HepG2 (cell line): Measurements from ENCODE around the gene FGF2. TPM values are rescaled to one million over a fixed set of nuclear protein-coding genes. Genes with fewer than 3 reads are reported as not detected.
"Not testable (repeated sequence)": the region's sequence is repeated elsewhere in the genome, so short reads cannot be mapped to it uniquely, and the experiment has no call there.

Experiments
- ATAC-seq: fragments of 200-7000 bp; cut with Tn5 transposase; 3 replicates; pipeline ENCODE4 v1.9.1; 2020; ENCODE audit warnings: mild to moderate bottlenecking, moderate library complexity
- BruUV-seq: library from RNA; stranded (reverse); fragments of 400-500 nt; replicated peaks from 2 replicates; lab custom pipeline; 2021; lab: Mats Ljungman, UMichigan
- CTCF ChIA-PET: fragments of 300-600 bp; formaldehyde crosslinking; extraction: SDS; loops from one replicate; lab custom pipeline; 2021; ENCODE audit warnings: low total read pairs, inconsistent platforms, low intra/inter-chr PET ratio; lab: Yijun Ruan, JAX
- POLR2A ChIA-PET: fragments of 350-600 bp; sonication (Branson Sonifier 250); formaldehyde crosslinking; loops from one replicate; lab custom pipeline; 2020; ENCODE audit warnings: antibody characterized with exemption, inconsistent platforms; lab: Yijun Ruan, JAX
- DNase-seq: peaks from one replicate; pipeline ENCODE4 v3.0.0-alpha.2; 2015; ENCODE audit warnings: low spot score
- FAIRE-seq: peaks from 3 replicates; lab custom pipeline; 2011; peaks lifted over from hg19 to GRCh38; lab: Jason Lieb, UNC
- H2AFZ ChIP-seq: one replicate; pipeline ENCODE4 v1.6.1; 2011; ENCODE audit warnings: low read length, inconsistent platforms
- H3K27ac ChIP-seq: fragments of 300-600 bp; 3 replicates; pipeline ENCODE4 v1.8.0; 2011; ENCODE audit warnings: mixed run types, mild to moderate bottlenecking, mixed read lengths, low read length, inconsistent platforms; ENCODE audit not compliant: insufficient read depth; ENCODE audit errors: extremely low read length
- H3K27me3 ChIP-seq, 2 experiments: fragments of 200-600 bp in 1 of 2; 2 replicates in 1 of 2; 3 replicates in 1 of 2; pipeline versions ENCODE4 v1.6.0 to v1.8.0; 2011; ENCODE audit warnings: low read length in 2 of 2, mild to moderate bottlenecking in 2 of 2, moderate library complexity in 2 of 2, inconsistent platforms in 1 of 2; ENCODE audit not compliant: insufficient read depth in 2 of 2, control insufficient read depth in 1 of 2
- H3K36me3 ChIP-seq, 2 experiments: fragments of 200-600 bp in 1 of 2; replicated peaks in 1 of 2; 2 replicates in 1 of 2; 3 replicates in 1 of 2; pipeline versions ENCODE4 v1.5.1 to v1.8.0; 2011; ENCODE audit warnings: low read length in 2 of 2, inconsistent platforms in 1 of 2; ENCODE audit not compliant: insufficient read depth in 2 of 2, control insufficient read depth in 1 of 2
- H3K4me1 ChIP-seq: 2 replicates; pipeline ENCODE4 v1.5.1; 2012; ENCODE audit warnings: low read length, inconsistent platforms; ENCODE audit not compliant: insufficient read depth
- H3K4me2 ChIP-seq: 2 replicates; pipeline ENCODE4 v1.6.0; 2011; ENCODE audit warnings: low read depth, low read length, inconsistent platforms
- H3K4me3 ChIP-seq, 3 experiments: fragments of 200-600 bp in 1 of 3; sonication (generic), shearing (Covaris generic) in 1 of 3; replicated peaks in 1 of 3; 2 replicates each; pipeline ENCODE4 v1.5.1; 2011 to 2016; ENCODE audit warnings: low read length in 3 of 3, inconsistent platforms in 2 of 3, low read depth in 2 of 3, mild to moderate bottlenecking in 2 of 3, control low read depth in 1 of 3, mixed read lengths in 1 of 3; ENCODE audit not compliant: insufficient read depth in 1 of 3
- H3K79me2 ChIP-seq: one replicate; pipeline ENCODE4 v1.6.1; 2011; ENCODE audit warnings: low read length, inconsistent platforms; ENCODE audit not compliant: insufficient read depth
- H3K9ac ChIP-seq: 2 replicates; pipeline ENCODE4 v1.6.0; 2011; ENCODE audit warnings: mild to moderate bottlenecking, low read depth, low read length, inconsistent platforms; ENCODE audit not compliant: insufficient read depth
- H3K9me3 ChIP-seq: 2 replicates; pipeline ENCODE4 v1.5.1; 2012; ENCODE audit warnings: mild to moderate bottlenecking, low read length
- H4K20me1 ChIP-seq: 2 replicates; pipeline ENCODE4 v1.6.0; 2011; ENCODE audit warnings: inconsistent platforms, mild to moderate bottlenecking, low read length, moderate library complexity; ENCODE audit not compliant: insufficient read depth
- IKZF4 ChIP-seq: sonication (generic); formaldehyde crosslinking; IDR thresholded peaks from 2 replicates; pipeline ENCODE4 v1.5.1; 2020; ENCODE audit warnings: borderline replicate concordance, mild to moderate bottlenecking, low read depth, missing genetic modification reagents; ENCODE audit errors: not compliant biosample characterization
- ISX ChIP-seq: sonication (generic); formaldehyde crosslinking; conservative IDR thresholded peaks from 2 replicates; pipeline ENCODE4 v1.5.0; 2020; ENCODE audit warnings: missing genetic modification reagents
- KMT2A ChIP-seq: sonication (generic); formaldehyde crosslinking; IDR thresholded peaks from 2 replicates; pipeline ENCODE4 v1.4.0; 2020; ENCODE audit warnings: missing genetic modification reagents
- POLR2G ChIP-seq: fragments of 200-400 bp; formaldehyde crosslinking; IDR thresholded peaks from 2 replicates; pipeline ENCODE4 v1.6.1; 2018; ENCODE audit warnings: mild to moderate bottlenecking, low read depth, low read length, moderate library complexity
- PRPF4 ChIP-seq: fragments of 200-400 bp; formaldehyde crosslinking; IDR thresholded peaks from 2 replicates; pipeline ENCODE4 v1.6.1; 2016; ENCODE audit warnings: low read length, low read depth; ENCODE audit not compliant: poor library complexity, severe bottlenecking
- SOX5 ChIP-seq: IDR thresholded peaks from 2 replicates; pipeline ENCODE4 v1.6.1; 2016; ENCODE audit warnings: borderline replicate concordance
- ZFP37 ChIP-seq: sonication (generic); formaldehyde crosslinking; IDR thresholded peaks from 2 replicates; pipeline ENCODE4 v1.4.0; 2020; ENCODE audit warnings: missing genetic modification reagents, borderline replicate concordance
- ZNF564 ChIP-seq: sonication (generic); formaldehyde crosslinking; IDR thresholded peaks from 2 replicates; pipeline ENCODE4 v1.8.1; 2023; ENCODE audit warnings: mild to moderate bottlenecking, missing genetic modification reagents
- WGBS: methylation state at CpG from one replicate; pipeline ENCODE4 v1.1.6; 2017; ENCODE audit warnings: low lambda C conversion rate; 5-methylcytosine and 5-hydroxymethylcytosine counted together
- in situ Hi-C: cut with HindIII; loops from 2 replicates; pipeline ENCODE4 v1.10.0; 2017; ENCODE audit warnings: low pct_unique_long_range_greater_than_20kb; ENCODE audit not compliant: extremely low pct_ligation_motif_present
- intact Hi-C: fragments of 100-400 bp; cut with micrococcal nuclease; formaldehyde crosslinking; loops from one replicate; pipeline ENCODE4 v1.10.0; 2022; ENCODE audit not compliant: unreplicated experiment
- polyA plus RNA-seq, 8 experiments: library from polyadenylated mRNA; depleted of rRNA in 3 of 8; stranded (reverse) in 7 of 8; unstranded in 1 of 8; fragments of >200 nt; fragmentation: Illumina TruSeq in 4 of 8; extraction: Trizol in 4 of 8; gene quantifications; 2 replicates each; pipeline versions ENCODE4 v1.2.1 to v1.2.3, GENCODE V29; 2011 to 2016; ENCODE audit warnings: low read depth in 4 of 8, missing spikeins in 1 of 8, mixed read lengths in 1 of 8; ENCODE audit not compliant: insufficient read depth in 1 of 8
- total RNA-seq, 5 experiments: library from RNA; depleted of rRNA; stranded (reverse); fragments of >200 nt; fragmentation: Illumina TruSeq; extraction: Trizol; gene quantifications; 2 replicates each; pipeline ENCODE4 v1.2.3, GENCODE V29; 2016; ENCODE audit warnings: low read depth in 1 of 5
- TF ChIP-seq, protein P1 (sequence below): sonication (generic); formaldehyde crosslinking; conservative IDR thresholded peaks from 2 replicates; pipeline ENCODE4 v1.8.0; 2022; ENCODE audit warnings: low read depth, missing genetic modification reagents

The FGF2 gene
- total and polyA plus RNA-seq, 2 of the 13 experiments (the other 11 are each of a cell fraction or from before 2014, with no cell fraction given), result 0.01 to 0.02 TPM

GRCh38 chr4:122865425-122865824 lies 38.8 kb downstream of the FGF2 start (continued):
- TF ChIP-seq, protein P1, sequence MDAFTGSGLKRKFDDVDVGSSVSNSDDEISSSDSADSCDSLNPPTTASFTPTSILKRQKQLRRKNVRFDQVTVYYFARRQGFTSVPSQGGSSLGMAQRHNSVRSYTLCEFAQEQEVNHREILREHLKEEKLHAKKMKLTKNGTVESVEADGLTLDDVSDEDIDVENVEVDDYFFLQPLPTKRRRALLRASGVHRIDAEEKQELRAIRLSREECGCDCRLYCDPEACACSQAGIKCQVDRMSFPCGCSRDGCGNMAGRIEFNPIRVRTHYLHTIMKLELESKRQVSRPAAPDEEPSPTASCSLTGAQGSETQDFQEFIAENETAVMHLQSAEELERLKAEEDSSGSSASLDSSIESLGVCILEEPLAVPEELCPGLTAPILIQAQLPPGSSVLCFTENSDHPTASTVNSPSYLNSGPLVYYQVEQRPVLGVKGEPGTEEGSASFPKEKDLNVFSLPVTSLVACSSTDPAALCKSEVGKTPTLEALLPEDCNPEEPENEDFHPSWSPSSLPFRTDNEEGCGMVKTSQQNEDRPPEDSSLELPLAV (CRISPR knock-in tag), result no peak
- TF ChIP-seq KMT2A (CRISPR knock-in tag) (no peak), POLR2G (no peak), ZFP37 (CRISPR knock-in tag) (no peak), SOX5 (CRISPR knock-in tag) (no peak), ZNF564 (CRISPR knock-in tag) (no peak), IKZF4 (CRISPR knock-in tag) (no peak), ISX (CRISPR knock-in tag) (no peak), PRPF4 (no peak)

DNA sequence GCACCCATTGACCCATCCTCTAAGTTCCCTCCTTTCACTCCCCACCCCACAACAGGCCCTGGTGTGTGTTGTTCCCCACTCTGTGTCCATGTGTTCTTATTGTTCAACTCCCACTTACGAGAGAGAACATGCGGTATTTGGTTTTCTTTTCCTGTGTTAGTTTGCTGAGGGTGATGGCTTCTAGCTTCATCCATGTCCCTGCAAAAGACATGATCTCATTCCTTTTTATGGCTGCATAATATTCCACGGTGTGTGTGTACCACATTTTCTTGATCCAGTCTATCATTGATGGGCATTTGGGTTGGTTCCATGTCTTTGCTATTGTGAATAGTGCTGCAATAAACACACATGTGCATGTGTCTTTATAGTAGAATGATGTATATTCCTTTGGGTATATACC lies 41.6 kb downstream of the FGF2 start:
- H3K27ac ChIP-seq, in situ Hi-C loops, intact Hi-C loops, BruUV-seq, ATAC-seq, H3K4me3 ChIP-seq, DNase-seq, H3K9ac ChIP-seq, H3K27me3 ChIP-seq, H3K9me3 ChIP-seq, H3K36me3 ChIP-seq, H4K20me1 ChIP-seq, FAIRE-seq, H2AFZ ChIP-seq, H3K4me1 ChIP-seq, H3K79me2 ChIP-seq, H3K4me2 ChIP-seq, CTCF ChIA-PET, POLR2A ChIA-PET: not testable (repeated sequence)
- WGBS, result 79% methylated on average over 3 of the region's 3 CpGs
